HG03457 (cell line): ENCODE measurements around the gene GPR137B.

Experiments
- ATAC-seq: cut with Tn5 transposase; IDR thresholded peaks from one replicate; pipeline ENCODE4 v1.9.1; 2021; ENCODE audit warnings: moderate number of reproducible peaks; ENCODE audit not compliant: unreplicated experiment

GPR137B gene

DNA sequence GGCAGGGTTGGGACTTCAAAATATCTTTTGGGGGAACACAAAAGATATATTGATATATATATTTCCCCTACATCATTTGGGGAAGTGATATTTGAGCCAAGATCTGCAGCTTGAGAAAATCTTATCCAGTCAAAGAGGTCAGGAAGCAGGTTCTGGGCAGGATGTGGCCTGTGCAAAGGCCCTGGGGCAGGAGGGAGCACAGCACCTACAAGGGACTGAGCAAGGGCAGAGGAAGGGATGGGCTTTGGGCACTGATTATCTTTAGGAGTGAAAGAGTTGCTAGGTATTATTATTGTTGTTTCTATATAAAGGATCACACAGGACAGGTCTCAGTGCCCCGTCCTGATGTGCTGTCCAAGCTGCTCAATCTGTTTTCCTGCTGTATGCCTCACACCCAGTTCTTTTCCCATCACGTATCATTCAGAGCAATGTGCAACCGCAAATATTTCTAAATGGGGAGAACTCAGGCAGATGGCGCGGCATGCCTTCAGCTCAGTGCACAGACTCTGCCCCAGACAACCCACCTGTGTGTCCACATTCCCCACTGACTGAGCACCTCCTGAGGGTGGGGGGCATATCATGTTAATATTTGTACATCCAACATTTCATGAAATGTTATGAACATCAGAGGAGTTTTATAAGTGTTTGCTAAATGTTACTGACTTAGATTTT, 28.1 kb upstream of the GPR137B start:
- ATAC-seq, result no peak

DNA sequence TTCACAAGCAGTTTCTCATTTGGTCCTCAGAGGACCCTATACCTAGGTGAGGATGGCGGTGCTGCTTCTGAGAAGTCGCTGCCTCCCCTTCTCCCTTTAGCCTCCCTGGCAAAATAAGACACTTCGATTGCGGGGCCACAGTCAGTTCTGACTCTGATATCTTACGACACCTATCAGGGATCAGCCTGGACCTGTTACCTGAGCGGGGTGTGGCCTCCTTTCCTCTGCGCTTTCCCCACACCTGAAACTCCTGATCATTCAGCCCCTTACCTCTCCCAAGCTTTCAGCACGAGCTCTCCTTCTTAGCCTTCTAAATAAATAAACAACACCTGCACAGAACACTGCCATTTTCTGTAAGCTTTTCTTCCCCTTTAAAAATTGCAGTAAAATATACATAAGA, 24.6 kb upstream of the GPR137B start:
- ATAC-seq, result no peak

DNA sequence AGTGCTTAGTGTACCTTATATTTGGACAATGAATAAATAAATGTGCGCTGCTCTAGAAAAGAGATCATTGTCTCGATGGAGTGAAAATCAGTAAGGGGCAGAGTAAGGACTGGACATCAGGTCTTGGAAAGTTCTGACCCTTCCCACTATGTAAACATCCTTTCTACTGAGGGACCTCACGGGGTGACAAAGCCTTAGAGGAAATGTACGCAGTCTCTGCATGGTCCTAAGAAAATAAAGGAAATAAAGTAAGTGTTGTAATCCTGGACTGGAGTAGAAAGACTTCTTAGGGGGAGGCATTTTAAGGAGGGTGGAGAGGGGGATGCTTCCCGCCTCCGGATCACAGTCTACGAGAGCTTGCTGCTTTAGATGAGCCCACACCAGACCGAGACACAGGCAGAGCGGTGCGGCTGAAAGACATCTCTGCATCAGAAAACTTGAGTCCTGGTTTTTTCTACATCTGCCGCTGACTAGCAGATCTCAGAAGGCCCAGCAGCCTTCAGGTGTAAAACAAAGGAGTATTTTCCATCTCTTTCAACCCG, 22.3 kb upstream of the GPR137B start:
- ATAC-seq, result no peak

DNA sequence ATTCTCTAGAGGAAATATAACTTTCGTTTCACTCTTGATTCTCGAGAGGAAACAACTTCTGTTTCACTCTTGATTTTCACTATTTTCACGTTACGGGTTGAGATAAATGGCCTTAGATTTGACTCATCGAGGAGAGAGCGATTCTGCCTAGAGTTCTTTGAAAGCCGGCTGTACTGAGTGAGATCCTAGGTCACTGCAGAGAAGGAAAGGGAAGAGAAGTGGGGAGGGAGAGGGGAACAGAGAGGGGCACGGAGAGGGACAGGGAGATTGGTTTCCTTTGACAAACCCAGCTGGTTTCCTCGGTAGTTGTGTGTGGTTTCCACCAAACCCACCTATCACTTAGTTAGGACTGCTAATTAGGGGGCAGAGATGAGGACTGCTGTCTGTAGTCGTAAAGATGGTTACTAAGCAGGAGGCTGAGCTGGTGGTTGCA, 21.6 kb upstream of the GPR137B start:
- peak; percentile 50 for ATAC-seq

DNA sequence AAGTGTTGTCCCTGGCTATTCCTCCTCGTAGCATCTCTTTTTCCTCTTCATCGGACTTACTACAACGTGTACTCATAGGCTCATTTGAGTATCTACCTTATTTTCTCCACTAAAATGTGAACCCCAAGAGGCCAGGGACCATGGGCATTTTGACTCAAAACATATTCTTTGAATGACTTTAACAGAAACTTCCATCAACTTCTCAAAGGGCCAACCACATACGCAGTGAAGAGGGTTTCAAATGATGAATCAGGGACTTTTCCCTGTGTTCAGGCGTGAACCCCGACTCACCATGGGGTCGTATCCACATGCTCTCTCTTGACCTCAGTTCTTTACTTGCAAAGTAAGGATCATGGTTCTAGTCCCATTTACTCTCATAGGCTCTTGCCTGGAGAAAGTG, 20.2 kb upstream of the GPR137B start:
- ATAC-seq, result no peak

DNA sequence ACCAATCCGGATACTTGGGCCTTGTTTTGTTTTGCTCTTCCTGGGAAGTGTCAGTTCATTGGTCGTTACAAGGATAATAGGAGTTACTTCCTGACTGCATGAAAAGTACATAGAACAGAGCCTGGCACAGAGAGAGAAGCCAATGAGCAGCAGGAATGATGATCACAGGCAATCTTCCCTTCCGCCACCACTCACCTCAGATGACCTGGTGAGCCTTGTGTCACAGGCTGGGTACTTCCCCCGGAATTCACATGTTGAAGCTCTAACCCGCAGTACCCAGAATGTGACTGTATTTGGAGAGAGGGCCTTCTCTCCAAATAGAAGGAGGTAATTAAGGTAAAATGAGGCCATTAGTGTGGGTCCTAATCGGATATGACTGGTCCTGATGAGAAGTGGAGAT, 18.8 kb upstream of the GPR137B start:
- no peak for ATAC-seq

DNA sequence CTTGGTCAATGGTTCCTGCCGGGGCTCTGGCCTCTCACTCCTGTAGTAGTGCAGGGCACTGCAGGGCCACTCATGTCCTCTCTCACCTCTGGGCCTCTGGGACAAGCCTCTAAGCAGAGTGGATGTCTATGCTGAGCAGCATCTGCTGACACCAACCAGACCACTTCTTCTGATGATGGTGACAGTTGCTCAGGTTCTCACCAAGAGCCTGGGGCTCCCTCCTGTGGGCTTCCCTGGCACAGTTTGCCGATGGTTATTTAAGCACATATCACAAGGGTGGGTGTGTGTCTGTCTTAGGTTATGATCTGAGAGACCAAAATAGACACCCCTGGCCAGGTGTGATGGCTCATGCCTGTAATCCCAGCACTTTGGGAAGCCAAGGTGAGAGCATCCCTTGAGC, 17.4 kb upstream of the GPR137B start:
- ATAC-seq, result no peak

DNA sequence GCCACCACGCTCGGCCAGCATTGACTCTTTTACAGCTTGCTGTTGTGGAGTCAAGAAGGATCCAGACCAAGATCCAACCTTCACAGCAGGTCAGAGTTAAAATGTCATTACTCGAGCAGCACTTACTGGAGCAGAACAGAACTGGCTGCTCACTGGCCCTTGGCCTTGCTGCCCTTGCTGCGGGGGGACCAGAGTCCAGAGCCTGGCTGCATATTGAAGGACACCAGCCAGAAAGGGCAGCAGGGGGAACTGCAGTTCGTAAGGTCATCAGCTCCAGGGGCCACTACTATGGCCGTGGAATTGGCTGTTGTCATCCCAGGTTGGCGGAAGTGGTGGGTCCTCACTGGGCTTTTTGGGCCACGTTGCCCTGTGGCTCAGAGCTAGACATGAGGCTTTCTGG, 15.3 kb upstream of the GPR137B start:
- ATAC-seq, result no peak

DNA sequence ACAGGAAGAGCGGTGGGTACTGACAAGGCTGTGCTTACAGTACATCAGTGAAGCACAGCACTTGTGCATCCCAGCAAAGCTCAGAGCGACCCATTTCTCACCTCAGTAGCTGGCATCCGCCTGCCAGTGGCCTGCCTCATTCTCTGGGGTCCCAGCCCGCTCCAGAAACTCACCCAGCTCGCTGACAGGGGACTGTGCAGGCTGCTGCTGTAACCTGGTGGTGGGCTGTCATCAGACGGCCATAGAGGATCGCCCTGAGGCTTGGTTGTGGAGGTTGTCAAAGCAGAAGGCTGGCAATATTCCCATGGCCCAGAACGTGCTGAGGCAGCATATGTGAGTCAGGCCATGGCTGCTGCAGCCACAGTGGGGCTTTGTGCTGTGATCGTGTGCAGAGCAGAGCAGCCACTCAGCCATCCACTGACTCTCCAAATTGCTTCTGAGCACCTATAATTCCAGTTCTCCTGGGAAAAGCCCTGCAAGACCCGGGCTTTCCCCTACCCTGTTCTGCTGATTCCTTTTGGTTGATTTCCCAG, 13.6 kb upstream of the GPR137B start:
- ATAC-seq, result no peak

DNA sequence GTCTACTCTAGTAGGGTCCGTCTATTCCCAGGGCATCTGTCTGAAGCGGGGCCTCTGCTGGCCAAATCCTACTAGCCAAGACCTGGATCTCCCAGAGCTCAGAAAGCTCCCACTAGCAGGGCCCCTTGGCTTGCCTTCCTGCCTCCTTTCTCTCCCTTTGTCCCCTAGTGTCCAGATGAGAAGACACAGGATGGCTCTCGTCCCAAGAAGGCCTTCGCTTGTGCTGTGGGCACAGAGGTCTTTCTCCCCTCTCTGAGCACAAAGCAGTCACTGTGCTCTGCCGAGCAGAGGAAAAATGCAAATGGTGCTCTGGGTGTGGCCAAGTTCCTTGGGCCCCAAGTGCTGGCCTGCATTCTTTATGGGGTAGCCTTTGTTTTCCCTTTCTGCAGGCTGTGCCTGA, 13.0 kb upstream of the GPR137B start:
- no peak for ATAC-seq

DNA sequence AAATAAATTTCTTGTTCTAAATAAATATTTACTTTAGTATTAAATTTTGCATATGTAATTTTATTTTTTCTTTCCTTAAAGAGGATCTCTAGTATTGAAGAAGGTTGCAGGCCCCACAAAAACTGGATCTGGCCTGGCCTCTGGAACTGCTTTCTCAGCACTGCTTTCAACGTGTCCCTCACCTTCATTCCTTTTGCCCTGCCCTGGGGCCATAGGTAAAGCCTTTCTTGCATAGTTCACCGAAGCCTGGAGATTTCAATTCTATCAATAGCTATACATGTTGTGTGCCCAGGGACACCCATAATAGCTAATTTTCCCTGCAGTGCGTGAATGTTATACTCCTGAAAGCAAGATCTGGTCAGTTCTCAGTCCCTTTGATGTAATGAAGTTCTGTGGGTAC, 12.0 kb upstream of the GPR137B start:
- no peak for ATAC-seq

DNA sequence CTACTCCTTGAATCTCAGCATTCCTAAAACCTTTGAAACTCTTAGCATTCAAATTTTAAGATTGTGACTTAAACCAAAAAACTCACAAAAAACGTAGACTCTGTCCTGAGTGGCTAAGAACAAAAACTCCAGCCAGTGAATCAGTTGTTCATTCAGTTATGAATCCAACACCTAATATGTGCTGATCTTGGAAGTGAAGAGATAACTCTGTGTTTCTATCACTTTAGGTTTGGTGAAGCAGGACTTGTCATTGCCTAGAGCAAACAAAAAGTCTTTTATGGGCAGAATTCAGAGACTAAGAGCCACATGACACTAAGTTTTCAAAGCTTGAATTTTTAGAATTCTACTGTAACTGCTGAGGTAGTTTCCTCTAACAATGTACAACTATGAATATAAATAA, 10.4 kb upstream of the GPR137B start:
- no peak for ATAC-seq

DNA sequence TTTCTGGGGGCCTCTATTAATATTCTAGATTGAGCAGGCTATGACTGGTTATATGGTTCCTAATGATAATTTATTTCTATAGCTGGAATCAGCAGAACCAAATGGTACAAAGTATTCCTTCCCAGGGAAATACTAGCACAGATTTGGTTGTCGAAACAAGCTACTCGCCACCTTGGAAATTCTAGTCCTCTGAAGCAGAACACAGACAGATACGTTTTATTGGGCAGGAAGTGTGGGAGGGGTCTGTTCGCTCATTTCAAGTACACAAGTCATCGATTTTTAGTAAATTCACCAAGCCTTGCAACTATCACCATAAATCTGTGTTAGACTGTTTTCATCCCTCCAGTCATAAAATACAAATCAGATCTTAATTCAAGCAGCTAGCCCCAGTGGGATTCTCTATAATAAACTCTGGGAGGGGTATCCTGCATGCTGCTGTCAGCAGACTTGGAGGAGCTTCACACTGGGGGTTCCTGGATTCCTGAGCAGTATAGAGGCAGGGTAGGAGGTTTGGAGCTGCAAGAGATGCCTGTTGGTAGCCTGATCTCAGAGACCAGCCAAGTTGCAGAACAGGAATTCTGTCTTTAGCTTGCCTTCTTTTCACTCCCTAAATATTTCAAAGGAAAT, 9.8 kb upstream of the GPR137B start:
- no peak for ATAC-seq

DNA sequence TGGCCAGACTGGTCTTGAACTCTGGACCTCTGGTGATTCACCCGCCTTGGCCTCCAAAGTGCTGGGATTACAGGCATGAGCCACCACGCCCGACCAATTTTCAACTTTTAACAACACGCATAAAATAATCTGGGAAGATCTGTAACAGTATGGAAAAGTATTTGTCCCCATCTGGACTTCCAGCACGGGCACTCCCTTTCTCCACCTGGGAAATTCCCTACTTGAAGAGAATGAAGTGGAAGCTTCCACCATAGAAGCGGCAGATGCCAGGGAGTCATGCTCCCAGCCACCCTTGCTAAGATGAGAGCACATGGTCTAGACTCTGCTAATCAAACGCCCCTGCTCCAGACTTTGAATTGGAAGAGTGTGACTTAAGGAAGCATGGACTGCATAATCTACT, 9.0 kb upstream of the GPR137B start:
- no peak for ATAC-seq

DNA sequence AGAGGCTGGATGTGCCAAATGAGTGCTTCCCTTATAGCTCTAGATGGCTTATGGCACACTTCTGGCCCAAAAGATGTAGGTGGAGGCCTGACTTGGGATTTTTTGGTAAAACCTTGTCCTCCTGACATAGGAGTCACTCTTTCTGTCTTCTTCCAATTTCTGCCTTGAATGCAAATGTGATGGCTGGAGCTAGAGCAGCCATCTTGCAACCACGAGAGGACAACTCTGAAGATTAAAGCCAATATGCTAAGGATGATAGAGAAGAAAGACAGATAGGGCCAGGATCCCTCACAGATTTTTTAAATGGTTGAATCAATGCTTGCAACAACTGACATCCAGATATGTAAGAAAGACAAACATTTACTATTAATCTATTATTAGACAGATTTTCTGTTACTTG, 8.5 kb upstream of the GPR137B start:
- no peak for ATAC-seq

DNA sequence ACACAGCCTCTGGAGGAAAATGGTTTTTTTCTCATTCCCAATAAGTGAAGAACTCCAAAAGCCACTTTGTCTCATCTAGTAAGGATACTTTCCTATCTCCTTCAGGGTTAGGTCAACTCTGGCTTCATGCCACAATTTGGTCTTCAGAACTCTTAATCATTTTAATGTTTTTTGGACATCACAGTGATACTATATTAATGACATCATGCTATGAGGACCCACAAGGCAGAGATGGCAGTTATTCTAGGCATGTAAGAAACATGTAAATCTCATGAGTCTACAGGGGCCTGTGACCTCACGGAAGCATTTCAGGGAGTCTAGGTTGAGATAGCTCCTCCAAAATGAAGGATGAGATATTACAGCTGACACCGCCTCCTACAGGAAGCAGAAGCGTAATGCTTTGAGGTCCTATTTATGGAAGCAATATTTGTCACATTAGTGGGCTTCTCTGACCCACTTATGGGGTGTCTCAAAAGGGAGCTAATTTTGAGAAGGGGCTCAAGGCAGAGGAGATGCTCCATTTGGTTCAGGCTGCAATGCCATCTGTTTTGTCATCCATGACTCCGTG, 5.0 kb upstream of the GPR137B start:
- no peak for ATAC-seq

DNA sequence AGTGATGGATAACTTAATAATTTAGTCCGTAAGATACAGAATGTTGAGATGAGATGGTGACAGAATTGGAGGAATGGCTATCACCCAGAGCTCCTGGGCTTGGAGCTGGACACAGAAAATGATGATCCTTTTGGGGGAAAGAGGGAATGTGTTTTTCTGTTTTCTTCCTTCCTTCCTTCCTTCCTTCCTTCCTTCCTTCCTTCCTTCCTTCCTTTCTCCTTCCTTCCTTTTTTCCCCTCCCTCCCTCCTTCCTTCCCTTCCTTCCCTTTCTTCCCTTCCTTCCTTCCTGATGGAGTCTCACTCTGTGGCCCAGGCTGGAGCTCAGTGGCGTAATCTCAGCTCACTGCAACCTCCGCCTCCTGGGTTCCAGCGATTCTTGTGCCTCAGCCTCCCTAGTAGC, 2.8 kb upstream of the GPR137B start:
- no peak for ATAC-seq

DNA sequence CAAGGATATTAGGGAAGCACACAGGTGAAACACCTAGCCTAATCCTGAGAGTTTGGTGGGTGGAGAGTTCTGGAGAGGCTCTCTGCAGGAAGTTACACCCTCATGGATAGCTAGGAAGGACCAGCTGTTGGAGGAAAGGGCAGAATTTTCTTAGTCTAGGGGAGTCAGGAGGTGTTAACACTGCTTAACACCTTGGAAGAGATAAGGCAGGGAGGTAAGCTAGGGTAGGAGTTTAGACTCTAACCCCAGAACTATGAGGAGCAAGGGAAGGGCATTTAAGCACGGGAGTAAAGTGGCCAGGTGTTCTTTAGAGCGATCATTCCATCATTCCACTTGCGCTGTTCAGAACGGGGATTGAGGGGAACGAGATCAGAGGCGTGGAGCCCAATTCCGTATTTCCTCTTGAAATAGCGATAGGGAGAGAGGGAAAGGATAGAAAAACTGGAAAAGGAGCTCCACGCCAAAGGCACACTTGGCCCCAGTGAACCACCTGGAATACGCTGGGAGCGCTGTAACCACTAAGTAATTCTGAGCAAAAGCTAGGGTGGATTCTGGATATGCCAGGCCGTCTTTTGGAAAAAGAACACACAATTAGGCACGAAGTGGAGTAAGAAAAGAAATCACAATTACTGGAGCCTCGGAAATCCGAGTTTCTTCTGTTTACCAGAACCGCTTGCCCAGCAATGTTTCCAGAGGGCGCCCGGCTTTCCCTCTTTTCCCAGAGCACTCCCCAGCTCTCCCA, 1.5 kb upstream of the GPR137B start:
- no peak for ATAC-seq

DNA sequence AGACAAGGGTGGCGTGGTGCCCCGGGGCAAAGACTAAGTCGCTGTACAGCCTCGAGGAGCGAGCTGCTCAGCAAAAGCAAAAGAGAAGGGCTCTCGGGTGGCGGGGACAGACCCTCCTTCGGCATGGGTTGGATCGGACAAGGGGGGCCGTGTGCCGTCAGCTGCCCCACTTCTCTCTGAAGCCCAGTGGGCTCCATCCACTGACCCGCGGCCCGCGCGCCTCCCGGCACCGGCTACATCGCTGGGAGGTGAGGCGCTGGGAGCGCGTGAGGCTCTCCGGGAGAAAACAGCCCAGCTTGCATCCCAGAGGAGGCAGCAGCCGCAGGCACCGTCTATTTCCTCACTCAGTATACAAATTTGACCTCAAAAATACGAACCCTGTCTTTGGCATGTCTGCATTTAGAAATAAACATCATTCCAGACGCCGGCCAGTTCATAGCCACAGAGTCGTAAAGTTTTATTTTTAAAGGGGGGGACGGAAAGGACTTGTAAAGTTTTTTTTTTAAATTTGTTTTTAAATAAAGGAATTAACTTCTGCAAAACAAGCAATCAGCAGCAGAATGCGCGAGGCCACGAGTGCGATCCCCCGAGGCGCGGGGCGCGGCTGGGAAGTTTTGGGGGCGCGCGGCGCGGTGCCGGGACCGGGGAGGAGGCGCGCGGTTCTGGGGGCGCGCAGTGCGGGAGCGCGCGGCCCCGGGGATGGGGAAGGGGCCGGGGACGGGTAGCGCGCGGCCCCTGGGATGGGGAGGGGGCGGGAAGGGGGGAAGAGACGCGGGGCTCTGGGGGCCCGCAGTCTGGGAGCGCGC, 689 bp upstream of the GPR137B start:
- peak; percentile 14 for ATAC-seq

DNA sequence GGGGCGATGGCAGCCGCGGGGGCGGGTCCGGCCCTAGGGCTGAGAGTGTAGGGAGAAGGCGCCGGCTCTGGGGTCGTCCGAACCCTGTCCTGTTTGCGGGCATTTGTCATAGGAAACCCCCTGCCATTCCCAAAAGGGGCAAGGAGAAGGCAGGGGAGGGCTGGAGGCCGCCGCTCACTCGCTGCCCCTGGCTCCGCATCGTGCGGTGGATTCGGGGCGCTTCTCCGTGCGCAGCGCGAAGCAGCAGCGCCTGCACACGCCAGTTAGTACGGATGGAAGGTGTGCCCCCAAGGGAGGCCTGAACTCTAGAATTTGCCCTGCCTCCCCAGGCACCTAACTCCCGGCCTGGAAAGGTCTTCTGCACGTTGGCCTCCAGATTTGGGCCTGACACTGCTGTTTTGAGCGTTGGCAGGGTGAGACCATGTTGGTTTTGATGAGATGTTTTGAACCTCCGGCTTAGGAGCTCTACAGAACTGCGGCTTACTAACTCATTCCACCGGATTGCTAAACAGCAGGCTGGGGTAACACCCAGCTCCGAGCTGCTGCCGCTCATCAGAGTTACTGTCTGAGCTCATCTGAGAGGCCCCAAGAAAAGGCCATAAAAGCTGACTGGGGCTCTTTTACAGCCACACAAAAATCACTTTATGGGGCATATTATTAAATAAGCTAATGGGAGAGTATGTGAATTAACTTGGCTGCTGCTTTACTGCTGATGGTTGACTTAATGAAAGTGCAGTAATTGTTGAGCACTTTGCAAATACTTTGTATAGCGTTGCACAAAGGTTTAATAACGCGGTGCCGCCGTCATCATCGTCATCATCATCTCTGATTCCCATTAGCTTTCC, 987 bp downstream of the GPR137B start:
- no peak for ATAC-seq
